Stimulated activated CD4-positive, alpha-beta T cell treated with anti-CD3 and anti-CD28 coated beads, Interleukin-15, amount 100 ng/mL, for 1 hour (primary cell): Measurements from ENCODE around the gene UGGT1.
A peak's percentile ranks its signal among the peaks of the same experiment; 100 is the strongest.

Source experiments
- DNase-seq, 2 donors: peaks; one replicate each; pipeline ENCODE4 v3.0.0-alpha.2; 2020; ENCODE audit warnings: low read depth in 1 of 2, low spot score in 1 of 2

UGGT1 gene

DNA sequence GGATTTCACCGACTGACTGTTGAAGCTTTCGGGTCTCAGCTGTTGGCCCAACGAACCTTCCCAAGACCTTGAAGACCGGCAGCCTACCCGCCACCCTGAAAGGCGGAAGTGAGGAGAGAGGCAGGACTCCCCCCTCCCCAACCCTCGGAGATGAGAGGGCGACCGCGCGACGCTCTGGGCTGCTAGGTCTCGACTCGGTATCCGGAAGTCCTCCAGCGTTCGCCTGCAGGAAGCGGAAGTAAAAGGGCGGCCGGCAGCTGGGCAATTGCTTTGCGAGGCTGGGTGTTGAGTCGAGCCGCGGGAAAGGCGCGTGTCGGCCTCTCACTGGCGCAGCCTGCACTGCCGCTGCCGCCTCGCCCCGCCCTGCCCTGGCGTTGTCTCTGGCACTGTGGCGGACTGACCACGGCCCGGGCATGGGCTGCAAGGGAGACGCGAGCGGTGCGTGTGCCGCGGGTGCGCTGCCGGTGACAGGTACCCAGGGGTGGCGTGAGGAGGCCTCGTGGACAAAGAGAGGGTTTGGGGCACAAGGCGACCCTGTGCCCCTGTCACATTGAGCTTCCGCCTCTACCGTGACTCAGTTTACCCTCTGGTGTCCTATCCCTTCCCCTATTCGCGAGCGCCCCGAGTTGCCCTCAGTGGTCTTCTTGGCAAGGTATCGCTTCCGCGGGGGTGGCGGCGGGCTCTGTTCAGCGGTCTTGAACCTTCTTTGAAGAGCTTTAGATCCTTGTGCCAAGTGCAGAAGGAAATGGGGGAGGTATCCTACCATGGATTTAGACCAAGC, at the start of gene UGGT1:
Gene UGGT1 (plus strand): TSS at position 256 of the 781 bp plus-strand sequence. CDS start 158 bp downstream, at position 414.
- peak; percentile 81 to 83 for DNase-seq

GRCh38 chr2:128041561-128041960, 49.4 kb upstream of the UGGT1 start:
- DNase-seq = no peak

DNA sequence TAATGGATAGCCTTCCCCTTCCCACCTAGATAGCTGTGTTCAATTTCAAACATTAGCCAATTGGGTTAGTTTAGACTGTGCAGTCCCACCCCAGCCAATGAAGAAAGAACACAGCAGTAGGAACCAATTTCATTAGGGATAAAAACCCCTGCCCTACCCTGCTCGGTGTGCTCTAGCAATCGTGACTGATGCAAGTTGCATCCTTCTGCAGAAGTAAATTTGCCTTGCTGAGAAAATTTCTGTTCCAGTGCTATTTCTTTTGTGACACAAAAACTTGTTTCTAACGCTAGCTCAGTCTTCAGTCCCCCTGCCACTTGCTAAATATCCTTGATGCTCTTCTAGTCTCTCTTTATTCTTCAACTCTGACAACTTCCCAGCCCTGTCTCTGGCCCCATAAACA, 48.0 kb upstream of the UGGT1 start:
- DNase-seq = no peak

GRCh38 chr2:128053331-128053730, 37.7 kb upstream of the UGGT1 start:
- no peak for DNase-seq

GRCh38 chr2:128054104-128054885, 36.7 kb upstream of the UGGT1 start:
- no peak for DNase-seq

GRCh38 chr2:128057334-128057733, 33.7 kb upstream of the UGGT1 start:
- no peak for DNase-seq

- DNase-seq = no peak
These were observed 32.9 kb upstream of the UGGT1 start for GRCh38 chr2:128058114-128058513.

- DNase-seq = no peak
These were observed 28.4 kb upstream of the UGGT1 start for GRCh38 chr2:128062571-128062970.

DNA sequence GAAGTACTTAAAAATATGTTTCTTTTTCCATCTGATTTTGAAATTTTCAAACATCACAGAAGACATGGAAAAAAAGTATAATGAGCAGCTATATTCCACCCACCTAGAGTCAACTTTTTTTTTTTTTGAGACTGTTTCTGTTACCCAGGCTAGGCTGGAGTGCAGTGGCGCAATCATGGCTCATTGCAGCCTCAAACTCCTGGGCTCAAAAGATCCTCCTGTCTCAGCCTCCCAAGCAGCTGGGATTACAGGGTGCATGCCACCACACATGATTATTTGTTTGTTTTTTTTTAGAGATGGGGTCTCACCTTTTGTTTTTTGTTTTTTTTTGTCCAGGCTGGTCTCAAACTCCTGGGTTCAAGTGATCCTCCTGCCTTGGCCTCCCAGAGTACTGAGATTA, 26.6 kb upstream of the UGGT1 start:
- DNase-seq = no peak

DNA sequence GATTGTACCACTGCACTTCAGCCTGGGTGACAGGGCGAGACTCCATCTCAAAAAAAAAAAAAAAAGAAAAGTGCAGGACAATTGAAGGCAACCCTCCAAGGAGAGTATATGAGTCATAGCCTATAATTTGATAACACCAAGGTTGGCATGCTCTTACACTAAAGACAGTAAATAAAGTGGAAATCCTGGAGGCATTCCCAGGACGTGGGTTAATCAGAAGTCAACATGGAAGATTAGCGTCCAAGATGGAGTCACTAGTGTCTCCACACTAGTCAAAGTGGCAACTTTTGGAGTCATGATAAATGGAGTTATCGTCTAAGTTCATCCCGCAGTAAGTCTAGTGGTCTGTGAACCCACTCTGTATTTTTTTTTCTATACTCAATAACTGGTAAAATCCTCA, 21.2 kb upstream of the UGGT1 start:
- no peak for DNase-seq

GRCh38 chr2:128073278-128073677, 17.7 kb upstream of the UGGT1 start:
- DNase-seq = no peak

- no peak for DNase-seq
These were observed 14.4 kb upstream of the UGGT1 start for GRCh38 chr2:128076461-128077106.

- DNase-seq = no peak
These were observed 6.2 kb upstream of the UGGT1 start for GRCh38 chr2:128084757-128085156.

- no peak for DNase-seq
These were observed 4.8 kb upstream of the UGGT1 start for GRCh38 chr2:128086244-128086643.

GRCh38 chr2:128090575-128090944, 440 bp upstream of the UGGT1 start:
- no peak for DNase-seq

- DNase-seq = no peak
These were observed 703 bp downstream of the UGGT1 start for GRCh38 chr2:128091726-128092080.

DNA sequence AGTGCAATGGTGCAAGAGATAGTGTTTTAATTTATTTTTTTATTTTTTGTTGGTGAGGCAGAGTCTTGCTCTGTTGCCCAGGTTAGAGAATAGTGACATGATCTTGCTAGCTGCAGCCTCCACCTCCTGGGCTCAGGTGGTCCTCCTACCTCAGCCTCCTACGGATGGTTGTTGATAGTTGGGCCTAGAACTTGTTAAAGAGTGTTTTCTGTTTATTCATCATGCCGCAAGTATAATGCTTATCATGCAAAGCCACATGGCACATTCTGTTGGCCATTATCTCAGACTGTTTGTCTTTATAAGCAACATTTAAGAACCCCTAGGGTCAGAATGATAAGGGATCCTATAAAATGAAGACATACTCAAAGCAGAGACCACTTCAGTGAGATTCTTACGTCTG, 1.7 kb downstream of the UGGT1 start:
- DNase-seq = no peak

- no peak for DNase-seq
These were observed 2.8 kb downstream of the UGGT1 start for GRCh38 chr2:128093762-128094161.

DNA sequence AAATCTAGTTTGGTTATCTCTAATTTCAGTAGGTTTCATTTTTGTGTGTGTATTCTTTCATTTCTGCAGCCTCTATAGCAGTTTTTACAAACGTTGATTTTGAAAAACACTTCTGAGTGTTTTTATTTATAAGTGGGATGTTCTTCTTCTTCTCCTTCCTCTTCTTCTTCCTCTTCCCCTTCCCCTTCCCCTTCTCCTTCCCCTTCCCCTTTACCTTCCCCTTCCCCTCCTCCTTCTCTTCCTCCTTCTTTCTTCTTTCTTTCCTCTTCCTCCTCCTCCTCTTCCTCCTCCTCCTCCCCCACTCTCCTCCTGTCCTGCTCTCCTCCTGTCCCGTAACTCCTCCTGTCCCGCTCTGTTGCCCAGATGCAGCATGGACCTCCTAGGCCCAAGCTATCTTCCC, 4.2 kb downstream of the UGGT1 start:
- DNase-seq = no peak

- no peak for DNase-seq
These were observed 12.4 kb downstream of the UGGT1 start for GRCh38 chr2:128103407-128103806.

GRCh38 chr2:128105072-128105471, 14.1 kb downstream of the UGGT1 start:
- DNase-seq = no peak

DNA sequence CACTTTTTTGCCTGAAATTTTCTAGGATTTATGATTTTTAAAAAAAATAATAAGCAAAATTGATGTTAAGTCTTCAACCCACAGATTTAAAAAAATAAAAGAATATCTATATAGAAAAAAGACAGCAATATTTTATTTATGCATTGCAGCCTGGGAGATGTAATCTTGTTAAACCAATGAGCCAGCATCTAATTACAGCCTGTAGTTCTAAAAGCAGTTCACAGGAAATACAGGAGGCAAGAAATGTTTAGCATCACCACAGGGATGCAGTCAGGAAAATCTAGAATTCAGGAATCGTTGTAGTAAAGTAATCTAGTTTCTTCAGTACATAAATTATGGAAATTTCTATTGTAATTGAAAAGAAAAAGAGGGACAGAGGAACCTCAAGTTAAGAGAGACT, 17.2 kb downstream of the UGGT1 start:
- DNase-seq = no peak
